ENCODE data around the gene TBC1D22A. TPM values are rescaled to one million over a fixed set of nuclear protein-coding genes. Genes with fewer than 3 reads are reported as not detected.

Gene TBC1D22A
- total and polyA plus RNA-seq, 10 of the 15 experiments (the other 5 are each of a cell fraction or from before 2014, with no cell fraction given): 0.63 to 44.7 (median 27.4) TPM

GRCh38 chr22:47131632-47132427 lies 369.4 kb downstream of the TBC1D22A start (continued):
- TF ChIP-seq CTCF (IDR thresholded peaks at IDR 0.05 in 2 of 3, conservative IDR thresholded peaks at IDR 0.05 in 1 of 3; ENCODE audit: control insufficient read depth in 2 of 3, extremely low read depth in 1 of 3, insufficient read depth in 1 of 3, low read depth in 3 of 3, low read length in 3 of 3) (no peak), HCFC1 (IDR thresholded peaks at IDR 0.05; ENCODE audit: low read length) (no peak)

GRCh38 chr22:47132428-47132825 lies 370.0 kb downstream of the TBC1D22A start:
- TF ChIP-seq CTCF (IDR thresholded peaks at IDR 0.05 in 2 of 3, conservative IDR thresholded peaks at IDR 0.05 in 1 of 3; ENCODE audit: control insufficient read depth in 2 of 3, extremely low read depth in 1 of 3, insufficient read depth in 1 of 3, low read depth in 3 of 3, low read length in 3 of 3) (no peak), POLR2A (IDR thresholded peaks at IDR 0.05; ENCODE audit: low read depth, low read length) (no peak), TARDBP (IDR thresholded peaks at IDR 0.05; ENCODE audit: borderline replicate concordance) (no peak), SUZ12 (IDR thresholded peaks at IDR 0.05; ENCODE audit: unreplicated experiment) (no peak), POLR2AphosphoS5 (IDR thresholded peaks at IDR 0.05; ENCODE audit: low read length) (no peak), RB1 (IDR thresholded peaks at IDR 0.05; ENCODE audit: borderline replicate concordance) (no peak), HDGF (IDR thresholded peaks at IDR 0.05) (no peak), MLLT1 (IDR thresholded peaks at IDR 0.05) (no peak), IKZF2 (IDR thresholded peaks at IDR 0.05) (no peak), RAD51 (IDR thresholded peaks at IDR 0.05) (no peak), SMARCA5 (IDR thresholded peaks at IDR 0.05) (no peak), ZNF24 (IDR thresholded peaks at IDR 0.05) (no peak), MEF2B (IDR thresholded peaks at IDR 0.05; ENCODE audit: partially characterized antibody, poor library complexity, severe bottlenecking) (no peak), NBN (IDR thresholded peaks at IDR 0.05) (no peak), SMAD5 (IDR thresholded peaks at IDR 0.05; ENCODE audit: low read depth) (no peak), CBX5 (IDR thresholded peaks at IDR 0.05; ENCODE audit: low read depth) (no peak), NFYA (IDR thresholded peaks at IDR 0.05; ENCODE audit: borderline replicate concordance, low read depth, low read length) (no peak), HDAC6 (IDR thresholded peaks at IDR 0.05; ENCODE audit: unreplicated experiment) (no peak)
- POLR2A ChIA-PET: no interaction called here
- no peaks in the 10 kb centered on the region for H3K9me3 ChIP-seq (replicated peaks; ENCODE audit: control insufficient read depth, insufficient read depth, low read length)
- CTCF ChIA-PET: no interaction called here
- in situ Hi-C loops (cut with MboI) (no loop called here), intact Hi-C loops (cut with micrococcal nuclease; ENCODE audit: unreplicated experiment) (no loop called here)
- peaks cover 0 to 1% of the 10 kb centered on the region in 2 experiments; a peak in 2 of 4 replicates for H3K36me3 ChIP-seq (ENCODE audit: control insufficient read depth in 2 of 2, insufficient read depth in 2 of 2, low read length in 1 of 2)
- no peak for DNase-seq (ENCODE audit: low read depth, low spot score)
- ATAC-seq: no peak
- SMC1A ChIA-PET (ENCODE audit: uncharacterized antibody, unreplicated experiment): no interaction called here
- H3K4me2 ChIP-seq (ENCODE audit: control insufficient read depth, insufficient read depth): no peak overlapping the region
- RAD21 ChIA-PET (ENCODE audit: unreplicated experiment): no interaction called here
- peaks cover 3% of the 10 kb centered on the region; the same call in 1 of the 2 replicates for H4K20me1 ChIP-seq (ENCODE audit: control insufficient read depth, insufficient read depth)
- H3K4me1 ChIP-seq (ENCODE audit: control insufficient read depth, insufficient read depth, low read length): no peaks in the 10 kb centered on the region
- WGBS (ENCODE audit: insufficient coverage, insufficient replicate concordance, low lambda C conversion rate, missing lambda C conversion rate): 91% methylated on average over 11 of the region's 13 CpGs
- H3K4me3 ChIP-seq: no peak overlapping the region
- no peak overlapping the region for H2AFZ ChIP-seq (ENCODE audit: control insufficient read depth, low read depth, low read length)
- H3K27me3 ChIP-seq (replicated peaks in 1 of 2; ENCODE audit: control insufficient read depth in 2 of 2, insufficient read depth in 2 of 2, low read length in 1 of 2): no peaks in the 10 kb centered on the region
- FAIRE-seq: no peak
- no peak overlapping the region for H3K9ac ChIP-seq (ENCODE audit: control insufficient read depth, insufficient read depth, low read length)
- H3K27ac ChIP-seq (ENCODE audit: control insufficient read depth, insufficient read depth): no peak overlapping the region
- BruUV-seq (replicated peaks): no TSS peak
- H3K79me2 ChIP-seq (ENCODE audit: control insufficient read depth, insufficient read depth, low read length): no peaks in the 10 kb centered on the region

Measured in GM12878 (cell line).